Fibroblast of peridontal ligament (primary cell): ENCODE results near the gene RCN1.
"Not testable (repeated sequence)": the region's sequence is repeated elsewhere in the genome, so short reads cannot be mapped to it uniquely, and the experiment has no call there.

ENCODE experiments used
- DNase-seq: peaks from one replicate; pipeline ENCODE4 v3.0.0-alpha.2; 2010; ENCODE audit errors: extremely low read depth

The RCN1 gene

DNA sequence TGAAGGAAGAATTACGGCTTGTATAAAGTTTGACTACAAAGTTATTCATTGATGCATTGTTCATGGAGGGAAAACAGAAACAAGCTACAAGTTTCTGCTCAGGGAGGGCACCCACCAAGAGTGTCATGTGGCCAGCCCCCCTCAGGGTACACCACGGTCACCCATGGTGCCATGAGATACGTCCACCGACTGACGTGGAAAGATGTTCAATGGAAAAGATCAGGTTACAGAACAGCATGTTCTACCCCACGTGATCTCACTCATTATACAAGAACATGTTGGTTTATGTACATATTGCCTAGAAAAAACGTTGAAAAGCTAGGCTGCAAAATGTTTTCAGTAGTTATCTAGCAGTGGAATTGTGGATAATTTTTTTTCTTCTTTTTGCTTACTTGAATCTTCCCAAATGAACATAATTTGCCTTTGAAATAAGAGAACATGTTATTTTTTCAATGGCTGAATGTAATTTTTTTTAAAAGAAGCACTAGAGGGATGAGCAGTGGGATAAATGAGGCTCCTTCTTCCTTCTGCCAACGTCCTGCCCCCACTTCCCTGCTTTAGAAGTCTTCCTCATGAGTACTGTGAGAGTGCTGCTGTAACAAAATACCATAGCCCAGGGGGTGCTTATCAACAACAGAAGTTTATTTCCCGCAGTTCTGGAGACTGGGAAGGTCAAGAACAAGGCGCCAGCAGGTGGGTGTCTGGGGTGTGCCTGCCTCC is 22.5 kb downstream of the RCN1 start:
- no peak for DNase-seq

DNA sequence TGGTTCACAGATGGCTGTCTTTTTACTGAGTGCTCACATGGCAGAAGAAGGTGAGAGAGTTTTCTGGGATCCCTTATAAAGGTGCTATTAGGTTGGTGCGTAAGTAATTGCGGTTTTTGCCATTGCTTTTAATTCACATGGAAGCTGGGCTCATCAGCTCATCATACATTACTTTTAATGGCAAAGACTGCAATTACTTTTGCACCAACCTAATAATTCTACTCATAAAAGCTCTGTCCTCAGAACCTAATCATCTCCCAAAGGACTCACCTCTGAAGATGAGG is 23.0 kb downstream of the RCN1 start:
- no peak for DNase-seq

DNA sequence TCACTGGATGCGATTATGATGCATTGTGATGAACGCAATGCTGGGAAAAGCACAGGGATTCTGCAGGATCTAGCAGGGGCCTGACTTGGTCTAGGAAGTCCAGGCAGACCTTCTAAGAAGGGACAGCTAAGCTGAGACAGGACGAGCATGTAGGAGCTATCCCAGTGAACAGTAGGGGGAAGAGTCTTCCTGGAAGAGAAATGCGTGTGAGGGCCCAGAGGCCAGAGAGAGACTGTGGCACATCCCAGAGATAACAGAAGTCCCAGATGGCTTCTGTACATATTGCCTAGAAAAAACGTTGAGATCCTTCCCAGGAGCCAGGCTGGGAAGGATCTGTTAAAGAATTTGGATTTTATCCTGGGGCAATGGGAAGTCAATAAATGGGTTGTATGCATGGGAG is 24.6 kb downstream of the RCN1 start:
- DNase-seq: no peak

DNA sequence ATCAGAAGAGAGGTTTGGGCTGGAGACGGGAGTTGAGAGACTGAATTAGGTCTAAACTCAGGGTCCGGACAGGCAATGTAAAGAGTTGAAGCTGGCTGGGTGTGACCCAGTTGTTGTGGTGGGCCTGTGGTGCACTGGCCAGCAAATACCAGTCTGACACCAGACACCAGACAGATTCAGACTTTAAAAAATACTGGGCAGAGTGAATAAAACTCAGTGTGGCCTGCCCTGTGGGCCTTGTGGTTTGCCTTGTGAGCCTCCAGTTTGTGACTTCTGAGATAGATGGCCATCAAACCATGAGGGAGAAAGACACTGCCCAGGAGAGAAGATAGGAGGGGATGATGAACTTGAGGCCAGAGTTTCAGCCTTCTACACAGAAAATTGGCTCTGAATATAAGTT is 25.8 kb downstream of the RCN1 start:
- DNase-seq: no peak

DNA sequence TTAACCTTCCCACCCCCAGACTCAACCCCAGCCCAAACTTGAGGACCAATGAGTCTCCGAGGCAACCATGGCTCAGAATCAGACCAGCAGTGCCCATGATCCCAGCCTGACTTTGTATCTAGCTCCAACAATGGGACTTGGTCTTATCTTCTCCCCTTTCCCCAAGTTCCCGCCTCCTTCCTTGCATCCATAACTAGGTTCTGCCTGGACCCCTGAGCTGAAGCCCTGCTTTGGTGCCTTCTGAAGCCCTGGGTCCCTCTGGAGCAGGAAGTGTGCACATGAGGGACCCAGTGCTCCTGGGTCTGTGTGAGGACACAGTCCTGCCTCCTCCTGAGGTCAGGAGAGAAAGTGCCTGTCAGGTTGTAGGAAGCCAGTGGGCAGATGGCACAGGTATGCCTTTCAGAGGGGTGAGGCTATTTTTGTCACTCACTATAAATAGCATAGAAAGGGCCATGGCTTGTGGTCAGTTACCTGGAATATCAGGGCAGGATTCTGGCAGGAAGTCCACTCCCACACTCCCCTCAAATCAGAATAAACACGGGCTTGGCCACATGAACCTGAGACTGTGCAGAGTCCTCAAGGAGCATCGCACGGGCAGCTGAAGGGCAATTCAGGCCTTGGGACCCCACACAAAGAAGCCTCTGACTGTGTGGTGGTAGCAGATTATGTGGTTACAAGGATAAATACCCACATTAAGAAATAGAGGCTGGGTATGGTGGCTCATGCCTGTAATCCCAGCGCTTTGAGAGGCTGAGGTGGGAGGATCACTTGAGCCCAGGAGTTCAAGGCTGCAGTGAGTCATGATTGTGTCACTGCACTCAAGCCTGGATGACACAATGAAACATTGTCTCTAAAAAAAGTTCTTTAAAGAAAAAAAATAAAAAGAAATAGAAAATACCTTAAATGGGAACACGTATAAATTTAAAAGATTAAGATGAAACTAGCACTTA is 27.4 kb downstream of the RCN1 start:
- DNase-seq: peak; percentile 42

DNA sequence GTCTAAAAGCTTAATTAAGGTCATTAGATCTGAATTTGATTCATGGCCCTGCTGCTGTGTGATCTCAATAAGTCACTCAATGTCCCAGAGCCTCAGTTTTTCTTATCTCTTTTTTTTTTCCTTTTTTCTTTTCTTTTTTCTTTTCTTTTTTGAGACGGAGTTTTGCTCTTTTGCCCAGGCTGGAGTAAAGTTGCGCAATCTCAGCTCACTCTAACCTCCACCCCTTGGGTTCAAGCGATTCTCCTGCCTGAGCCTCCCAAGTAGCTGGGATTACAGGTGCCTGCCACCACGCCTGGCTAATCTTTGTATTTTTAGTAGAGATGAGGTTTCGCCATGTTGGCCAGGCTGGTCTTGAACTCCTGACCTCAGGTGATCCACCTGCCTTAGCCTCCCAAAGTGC is 28.3 kb downstream of the RCN1 start:
- not testable (repeated sequence) for DNase-seq

DNA sequence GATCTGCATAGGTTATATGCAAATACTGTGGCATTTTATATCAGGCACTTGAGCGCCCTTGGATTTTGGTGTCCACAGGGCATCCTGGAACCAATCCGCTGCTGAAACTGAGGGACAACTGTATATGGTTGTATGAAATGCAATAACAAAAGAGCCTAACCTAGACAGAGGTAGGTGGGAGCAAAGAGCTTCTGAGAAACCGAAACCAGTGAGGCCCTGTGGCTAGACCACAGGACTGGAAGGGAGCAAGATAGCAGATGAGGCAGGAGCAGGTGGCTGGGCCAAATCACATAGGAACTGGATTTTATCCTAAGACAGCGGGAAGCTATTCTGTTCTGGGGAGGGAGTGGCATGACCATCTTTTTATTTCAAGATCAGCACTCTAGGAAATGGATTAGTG is 30.1 kb downstream of the RCN1 start:
- DNase-seq: no peak

DNA sequence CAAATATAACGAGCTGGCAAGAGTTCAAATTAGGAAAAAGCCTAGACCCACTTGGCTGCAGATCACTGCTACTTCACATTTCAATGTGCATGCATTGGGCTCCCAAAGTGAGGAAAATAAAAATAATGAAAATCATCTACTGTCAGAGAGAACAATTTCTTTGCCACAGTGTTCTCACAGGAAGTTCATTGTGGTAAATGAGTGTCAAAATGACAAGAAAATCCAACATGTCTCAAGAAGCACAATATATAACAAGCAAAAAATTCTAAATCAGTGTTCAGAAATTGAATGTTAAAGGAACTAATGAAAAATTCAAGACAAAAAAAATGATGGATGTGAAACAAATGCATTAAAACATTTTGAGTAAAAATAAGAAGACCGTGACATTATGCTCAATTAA is 31.3 kb downstream of the RCN1 start:
- DNase-seq: no peak

DNA sequence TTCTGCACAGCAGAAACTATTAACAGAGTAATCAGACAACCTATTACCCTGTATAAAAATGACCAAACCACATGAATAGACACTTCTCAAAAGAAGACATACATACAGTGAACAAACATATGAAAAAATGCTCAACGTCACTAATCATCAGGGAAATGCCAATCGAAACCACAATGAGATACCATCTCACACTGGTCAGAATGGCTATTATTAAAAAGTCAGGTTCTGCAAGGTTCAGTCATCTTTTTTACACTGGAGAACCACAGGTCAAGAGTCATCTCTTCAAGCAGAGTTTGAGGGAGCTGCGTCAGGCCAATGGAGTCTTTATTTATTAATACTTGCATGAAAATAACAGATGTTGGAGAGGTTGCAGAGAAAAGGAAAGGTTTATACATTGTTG is 40.4 kb downstream of the RCN1 start:
- DNase-seq: no peak

DNA sequence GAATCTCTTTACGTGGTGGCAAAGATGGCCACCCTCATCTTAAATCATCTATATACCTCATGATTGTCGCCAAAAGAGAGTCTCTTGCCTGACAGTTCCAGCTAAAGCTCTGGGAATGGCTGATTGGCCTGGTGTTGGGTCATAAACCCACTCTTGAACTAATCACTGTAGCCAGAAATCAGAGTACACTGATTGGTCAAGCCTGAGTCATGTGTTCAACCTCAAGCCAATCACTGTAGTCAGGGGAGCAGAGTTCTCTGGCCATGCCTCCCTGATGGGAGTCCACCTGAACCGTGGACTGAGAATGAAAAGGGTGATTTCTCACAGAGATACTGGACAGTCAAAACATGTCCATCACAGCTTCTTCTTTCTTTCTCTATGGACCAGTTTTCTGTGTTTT is 45.8 kb downstream of the RCN1 start:
- no peak for DNase-seq

DNA sequence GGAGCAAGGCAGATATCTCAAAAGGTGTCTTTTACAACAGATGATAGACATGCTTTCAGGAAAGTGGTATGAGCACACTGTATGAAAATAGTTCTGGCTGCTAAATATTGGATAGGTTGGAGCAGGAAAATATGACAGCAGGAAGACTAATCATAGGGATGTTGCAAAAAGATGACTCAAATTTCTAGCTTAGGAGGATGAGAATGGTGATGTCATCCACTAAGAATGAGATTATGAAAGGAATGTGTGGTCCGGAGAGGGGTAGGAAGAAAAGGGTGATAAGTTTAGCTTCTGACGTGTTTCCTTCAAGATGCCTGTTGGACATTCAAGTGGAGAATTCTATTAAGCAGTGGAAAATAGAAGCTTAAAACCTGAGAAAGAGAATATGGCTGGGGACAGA is 46.4 kb downstream of the RCN1 start:
- peak; percentile 99 for DNase-seq

DNA sequence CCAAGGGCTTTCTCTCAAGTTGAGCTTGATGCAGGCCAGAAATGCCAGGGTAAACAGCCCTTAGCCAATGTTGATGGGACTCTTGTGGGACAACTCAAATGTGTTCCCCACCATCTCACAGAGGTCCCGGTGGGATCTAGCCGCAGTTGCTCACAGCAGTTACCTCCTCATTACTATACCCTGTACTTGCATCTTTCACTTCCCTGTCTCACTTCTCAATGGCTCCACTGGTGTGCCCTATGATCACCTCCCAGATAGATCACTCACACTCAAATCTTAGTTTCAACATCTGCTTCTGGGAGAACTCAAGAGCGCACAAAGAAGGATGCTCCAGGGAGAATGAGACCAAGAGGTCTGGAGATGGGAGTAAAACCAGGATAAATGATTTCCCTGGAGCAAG is 47.0 kb downstream of the RCN1 start:
- no peak for DNase-seq

DNA sequence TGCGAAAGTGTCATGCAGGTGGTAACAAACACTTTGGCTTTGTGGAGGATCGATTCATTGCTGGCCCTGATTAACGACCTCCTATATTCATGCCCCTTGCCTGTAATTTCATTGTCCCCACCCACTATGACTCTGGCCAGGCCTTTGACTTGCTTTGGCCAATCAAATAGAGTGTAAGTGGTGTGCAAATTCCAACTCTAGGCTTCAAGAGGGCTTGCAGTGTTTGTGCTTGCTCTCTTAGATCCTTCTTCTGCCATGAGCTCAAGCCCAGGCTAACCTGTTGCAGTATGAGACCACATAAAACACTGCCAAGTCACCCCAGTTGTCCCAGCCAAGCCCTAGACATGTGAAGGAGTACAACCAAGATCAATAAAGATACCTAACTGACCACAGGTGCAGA is 48.0 kb downstream of the RCN1 start:
- no peak for DNase-seq

DNA sequence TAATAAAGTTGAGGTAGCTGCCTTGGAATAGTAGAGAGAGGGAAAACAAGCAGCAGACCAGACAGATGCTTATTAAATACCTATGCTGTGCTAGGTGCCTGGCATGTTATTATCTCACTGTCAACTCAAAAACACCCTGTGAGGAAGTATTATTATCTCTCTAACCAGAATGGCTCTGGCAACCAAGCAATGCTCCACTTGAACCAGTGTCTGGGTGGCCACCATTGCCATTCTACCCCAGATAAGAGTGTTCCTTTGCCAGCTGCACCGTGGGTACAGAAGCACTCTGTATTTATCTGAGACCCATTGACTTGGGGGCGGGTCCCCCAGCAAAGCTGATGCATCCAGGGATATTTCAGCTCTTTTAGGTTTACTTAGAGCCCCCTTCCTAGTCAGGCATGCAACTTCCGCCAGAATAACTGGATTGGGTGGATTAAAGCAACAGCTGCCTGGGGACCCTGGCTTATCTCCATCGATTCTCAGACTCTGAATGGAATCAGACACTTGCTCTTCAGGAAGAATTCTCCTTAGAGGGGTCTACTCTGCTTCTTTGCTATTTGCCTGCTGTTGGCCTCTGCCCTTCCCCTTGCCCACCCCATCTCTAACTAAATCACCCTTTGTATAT is 49.1 kb downstream of the RCN1 start:
- DNase-seq: no peak

DNA sequence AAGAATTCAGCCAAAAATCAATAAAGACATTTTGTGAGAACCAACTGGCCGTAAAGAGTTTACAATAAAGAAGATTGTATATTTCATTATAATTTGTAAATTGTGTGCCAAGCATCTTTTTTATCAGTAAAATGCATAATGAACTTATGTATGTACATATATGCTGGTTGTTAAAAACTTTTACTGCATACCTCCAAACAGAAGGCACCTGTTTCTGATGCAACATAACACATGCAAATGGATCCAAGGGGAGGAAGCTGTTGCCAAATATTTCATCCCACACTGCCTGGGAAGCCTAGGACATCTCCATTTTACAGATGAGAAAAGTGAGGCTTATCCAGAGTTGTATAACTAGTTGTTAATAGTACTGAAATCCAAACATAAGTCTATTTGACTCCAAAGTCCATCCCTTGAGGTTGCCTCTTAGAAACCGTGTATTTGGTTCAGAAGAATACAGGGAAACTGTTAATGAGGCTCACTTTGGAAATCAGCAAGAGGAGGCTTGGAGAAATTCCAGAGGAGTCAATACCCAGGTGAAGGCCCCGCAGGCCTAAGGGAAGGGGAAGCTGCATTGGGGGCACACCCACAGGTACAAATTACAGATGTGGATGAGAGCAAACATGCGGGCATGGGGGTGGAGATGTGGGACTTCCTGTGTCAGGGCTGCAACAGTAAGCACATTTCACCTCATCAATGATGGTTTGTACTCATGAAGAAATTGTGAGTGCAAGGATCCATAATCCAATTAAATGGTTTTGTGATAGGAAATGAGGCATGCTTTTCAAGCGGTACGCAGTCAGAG is 51.1 kb downstream of the RCN1 start:
- DNase-seq: no peak

DNA sequence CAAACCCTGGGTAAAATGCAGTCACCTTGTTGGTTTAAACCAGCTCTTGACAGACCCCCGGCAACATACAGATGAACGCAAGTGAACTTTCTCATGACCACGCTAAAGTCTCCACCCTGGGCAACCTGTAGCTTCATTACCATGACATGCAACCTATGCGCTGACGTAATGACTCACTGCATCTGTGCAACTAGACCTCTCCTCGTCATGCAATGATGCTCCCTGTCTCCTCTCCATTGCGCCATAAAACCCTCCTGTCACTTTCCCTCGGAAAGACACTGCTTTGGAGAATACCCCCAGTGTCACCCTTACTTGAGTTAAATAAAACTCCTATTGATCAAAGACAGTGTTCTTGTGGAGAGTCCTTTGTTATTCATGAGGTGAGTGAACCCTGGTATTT is 52.5 kb downstream of the RCN1 start:
- DNase-seq: no peak

DNA sequence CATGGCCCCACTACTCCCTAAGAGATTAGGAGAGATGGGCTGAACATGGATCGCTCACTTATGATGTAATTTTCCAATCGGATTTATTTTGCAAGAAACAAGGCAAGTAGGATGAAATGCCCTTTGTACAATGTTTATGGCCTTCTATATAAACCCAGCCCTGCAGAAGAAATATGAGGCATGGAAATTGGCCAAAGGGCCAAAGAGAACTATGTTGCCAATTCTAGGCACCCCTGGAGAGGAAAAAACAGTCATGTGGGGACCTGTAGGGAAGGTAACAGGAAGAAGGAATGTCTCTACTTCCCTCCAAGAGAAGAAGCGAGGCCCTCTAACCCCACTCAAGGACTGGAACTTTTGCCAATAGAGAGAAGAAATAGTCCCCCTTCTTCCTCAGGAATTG is 54.4 kb downstream of the RCN1 start:
- DNase-seq: no peak

DNA sequence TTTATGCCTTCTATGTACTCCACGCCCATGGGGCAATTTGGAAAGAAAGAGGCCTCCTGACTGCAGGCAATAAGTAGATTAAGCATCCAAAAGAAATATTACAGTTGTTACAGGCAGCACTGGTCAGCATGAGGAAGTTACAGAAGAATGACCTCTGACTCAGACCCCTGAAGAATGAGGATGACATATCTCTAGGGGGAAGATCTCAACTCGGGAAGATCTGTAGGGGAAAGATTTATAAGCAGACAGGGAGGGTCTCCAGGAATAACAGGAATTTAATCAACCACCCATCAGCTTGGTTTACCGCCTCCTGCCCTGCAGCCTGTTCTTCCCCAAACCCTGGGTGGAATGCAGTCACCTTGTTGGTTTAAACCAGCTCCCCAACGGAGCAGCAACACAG is 58.0 kb downstream of the RCN1 start:
- peak; percentile 18 for DNase-seq

DNA sequence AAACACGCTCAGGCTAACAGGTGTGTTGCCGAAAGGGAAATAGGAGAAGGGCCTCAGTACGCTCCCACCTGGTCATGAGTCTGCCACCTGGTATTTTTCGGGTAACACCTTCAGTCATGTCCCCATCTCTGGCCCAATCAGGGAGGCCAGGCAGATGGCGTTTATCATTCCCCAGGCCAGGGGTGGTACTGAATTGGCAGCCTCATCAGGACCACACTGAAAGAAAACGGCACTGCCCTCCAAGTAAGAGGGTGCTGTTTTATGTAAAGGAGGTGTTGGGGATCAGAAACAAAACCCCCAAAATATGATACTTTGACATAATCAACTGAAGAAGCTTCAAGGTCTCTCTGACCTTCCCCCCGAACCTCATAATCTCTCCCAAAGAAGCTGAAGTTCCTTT is 58.9 kb downstream of the RCN1 start:
- DNase-seq: no peak

DNA sequence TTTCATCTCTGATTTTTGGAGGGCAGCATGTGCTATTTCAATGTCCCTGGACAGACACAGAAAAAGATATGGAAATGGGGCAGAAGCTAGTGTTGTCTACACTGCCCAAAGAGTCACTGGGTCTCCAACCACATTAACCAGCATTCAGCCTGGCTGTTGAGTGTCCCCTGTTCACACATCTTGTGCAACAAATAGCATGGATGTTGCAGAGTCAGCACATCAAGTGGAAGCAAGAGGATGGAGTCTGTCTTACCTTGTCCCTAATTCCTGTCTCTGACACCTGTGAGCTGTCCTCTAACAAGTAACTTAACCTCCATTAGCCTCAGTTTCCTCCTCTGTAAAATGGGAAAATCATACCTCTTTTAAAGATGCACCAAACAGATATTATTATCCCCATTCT is 60.2 kb downstream of the RCN1 start:
- no peak for DNase-seq

DNA sequence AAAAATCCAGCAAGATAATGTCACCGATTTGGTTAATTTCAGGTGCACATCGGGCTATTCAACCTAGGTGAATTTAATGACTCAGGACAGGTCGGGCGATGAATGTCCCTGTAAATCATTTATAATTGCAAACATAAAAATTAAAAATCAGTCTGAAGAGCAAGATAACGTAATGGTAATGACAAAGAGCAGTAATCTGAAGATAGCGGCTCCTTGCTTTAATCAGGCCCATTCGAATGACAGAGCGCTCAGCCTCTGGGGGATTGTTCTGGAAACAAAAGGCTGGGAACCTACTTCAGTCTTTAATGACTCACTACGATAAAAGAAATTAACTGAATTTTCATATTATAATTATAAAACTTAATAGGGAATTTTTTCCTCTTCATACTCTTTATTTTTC is 61.3 kb downstream of the RCN1 start:
- DNase-seq: no peak

DNA sequence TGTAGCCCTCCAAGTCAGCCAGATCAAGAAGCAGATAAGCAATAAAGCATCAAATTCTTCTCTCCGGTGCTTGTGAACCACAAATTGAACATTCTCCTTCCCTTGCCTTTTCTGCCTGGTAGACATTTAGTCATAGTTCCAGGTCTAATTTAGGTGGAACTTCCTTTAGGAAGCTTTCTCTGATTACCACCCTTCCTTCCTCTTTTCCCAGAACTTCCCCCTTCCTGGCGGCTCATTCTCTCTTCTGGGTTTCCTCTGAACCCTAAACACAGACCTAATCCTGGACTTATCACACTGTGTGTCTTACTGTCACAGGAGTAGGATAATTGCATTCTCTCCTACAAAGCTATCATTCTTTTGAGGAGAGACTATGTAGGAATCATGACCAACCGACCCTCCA is 61.9 kb downstream of the RCN1 start:
- no peak for DNase-seq
